SK-N-SH treated with all-trans-retinoic acid at 6 μM for 48 hours (cell line): ENCODE measurements around the gene GPER1.

ENCODE experiments used
- ATAC-seq: fragments of 200-7000 bp; cut with Tn5 transposase; 3 replicates; pipeline ENCODE4 v1.9.1; 2020; ENCODE audit warnings: mild to moderate bottlenecking, moderate library complexity
- ARNTL ChIP-seq: fragments of 450-650 bp; formaldehyde crosslinking; IDR thresholded peaks from 2 replicates; pipeline ENCODE4 v1.5.0; 2020; ENCODE audit warnings: low read depth, mild to moderate bottlenecking, moderate library complexity, borderline replicate concordance
- BACH2 ChIP-seq: fragments of 250-450 bp; sonication (Bioruptor Pico); IDR thresholded peaks from 2 replicates; pipeline ENCODE4 v1.9.0; 2021; ENCODE audit warnings: mild to moderate bottlenecking, borderline replicate concordance
- CREB5 ChIP-seq: fragments of 250-450 bp; sonication (Bioruptor Pico); IDR thresholded peaks from 2 replicates; pipeline ENCODE4 v1.5.1; 2020; ENCODE audit warnings: low read depth, mild to moderate bottlenecking, moderate library complexity
- CSDC2 ChIP-seq: fragments of 250-450 bp; sonication (Bioruptor Pico); IDR thresholded peaks from 2 replicates; pipeline ENCODE4 v1.5.0; 2020; ENCODE audit warnings: mild to moderate bottlenecking, moderate library complexity
- ESRRG ChIP-seq: fragments of 250-450 bp; sonication (Bioruptor Pico); IDR thresholded peaks from 2 replicates; pipeline ENCODE4 v1.6.1; 2021; ENCODE audit warnings: mild to moderate bottlenecking
- GLIS3 ChIP-seq: fragments of 250-450 bp; sonication (Bioruptor Pico); IDR thresholded peaks from 2 replicates; pipeline ENCODE4 v1.5.0; 2020; ENCODE audit warnings: mild to moderate bottlenecking, moderate library complexity
- ISL1 ChIP-seq: fragments of 250-450 bp; sonication (Bioruptor Pico); IDR thresholded peaks from 2 replicates; pipeline ENCODE4 v2.1.2; 2022; ENCODE audit warnings: mild to moderate bottlenecking, moderate library complexity
- OSR1 ChIP-seq: fragments of 250-450 bp; sonication (Bioruptor Pico); IDR thresholded peaks from 2 replicates; pipeline ENCODE4 v1.8.0; 2022; ENCODE audit warnings: moderate library complexity, mild to moderate bottlenecking, inconsistent platforms
- PATZ1 ChIP-seq: fragments of 250-450 bp; sonication (Bioruptor Pico); IDR thresholded peaks from 2 replicates; pipeline ENCODE4 v1.8.0; 2020; ENCODE audit warnings: mild to moderate bottlenecking, moderate library complexity, borderline replicate concordance
- PPARA ChIP-seq: fragments of 250-450 bp; sonication (Bioruptor Pico); IDR thresholded peaks from 2 replicates; pipeline ENCODE4 v1.5.0; 2020; ENCODE audit warnings: mild to moderate bottlenecking, borderline replicate concordance
- RARB ChIP-seq: fragments of 250-450 bp; sonication (Bioruptor Pico); IDR thresholded peaks from 2 replicates; pipeline ENCODE4 v1.8.0; 2021; ENCODE audit warnings: mild to moderate bottlenecking, moderate library complexity
- SNAI2 ChIP-seq: fragments of 250-450 bp; sonication (Bioruptor Pico); IDR thresholded peaks from 2 replicates; pipeline ENCODE4 v1.5.0; 2020; ENCODE audit warnings: mild to moderate bottlenecking, moderate library complexity
- TCF4 ChIP-seq: fragments of 250-450 bp; sonication (Bioruptor Pico); IDR thresholded peaks from 2 replicates; pipeline ENCODE4 v1.8.0; 2021; ENCODE audit warnings: mild to moderate bottlenecking, moderate library complexity, borderline replicate concordance
- TOX ChIP-seq: fragments of 250-450 bp; sonication (Bioruptor Pico); IDR thresholded peaks from 2 replicates; pipeline ENCODE4 v1.8.0; 2021; ENCODE audit warnings: mild to moderate bottlenecking, moderate library complexity, borderline replicate concordance
- TSHZ2 ChIP-seq: fragments of 250-450 bp; sonication (Bioruptor Pico); IDR thresholded peaks from 2 replicates; pipeline ENCODE4 v1.5.0; 2020; ENCODE audit warnings: mild to moderate bottlenecking, moderate library complexity
- ZC3H10 ChIP-seq: fragments of 250-450 bp; sonication (Bioruptor Pico); IDR thresholded peaks from 2 replicates; pipeline ENCODE4 v1.5.1; 2021; ENCODE audit warnings: mild to moderate bottlenecking, moderate library complexity
- ZFP3 ChIP-seq: fragments of 250-450 bp; sonication (Bioruptor Pico); IDR thresholded peaks from 2 replicates; pipeline ENCODE4 v1.5.0; 2020; ENCODE audit warnings: mild to moderate bottlenecking, moderate library complexity
- ZFP30 ChIP-seq: fragments of 450-650 bp; formaldehyde crosslinking; IDR thresholded peaks from 2 replicates; pipeline ENCODE4 v1.5.0; 2022; ENCODE audit warnings: mild to moderate bottlenecking, moderate library complexity
- ZNF565 ChIP-seq: fragments of 450-650 bp; formaldehyde crosslinking; conservative IDR thresholded peaks from 2 replicates; pipeline ENCODE4 v1.5.0; 2020; ENCODE audit warnings: low read depth, mild to moderate bottlenecking, moderate library complexity
- ZNF70 ChIP-seq: fragments of 450-650 bp; formaldehyde crosslinking; IDR thresholded peaks from 2 replicates; pipeline ENCODE4 v1.5.0; 2020; ENCODE audit warnings: mild to moderate bottlenecking, moderate library complexity
- ZNF8 ChIP-seq: fragments of 450-650 bp; formaldehyde crosslinking; IDR thresholded peaks from 2 replicates; pipeline ENCODE4 v1.5.0; 2020; ENCODE audit warnings: mild to moderate bottlenecking, moderate library complexity
- TF ChIP-seq, protein P1 (sequence below): fragments of 250-450 bp; sonication (Bioruptor Pico); IDR thresholded peaks from 2 replicates; pipeline ENCODE4 v1.5.1; 2021; ENCODE audit warnings: mild to moderate bottlenecking, moderate library complexity
- TF ChIP-seq, protein P2 (sequence below): fragments of 250-450 bp; sonication (Bioruptor Pico); IDR thresholded peaks from 2 replicates; pipeline ENCODE4 v1.8.0; 2021; ENCODE audit warnings: low read depth, mild to moderate bottlenecking, moderate library complexity, borderline replicate concordance

The GPER1 gene

GRCh38 chr7:1078985-1079384 is 8.9 kb upstream of the GPER1 start:
- ATAC-seq = no peak
- no peak for TF ChIP-seq BACH2 (CRISPR knock-in tag)
- no peak for TF ChIP-seq ZC3H10
- no peak for TF ChIP-seq SNAI2 (CRISPR knock-in tag)
- no peak for TF ChIP-seq ZFP30
- no peak for TF ChIP-seq TOX (CRISPR knock-in tag)
- TF ChIP-seq OSR1 (CRISPR knock-in tag) = no peak
- no peak for TF ChIP-seq ISL1 (CRISPR knock-in tag)
- TF ChIP-seq PPARA (CRISPR knock-in tag) = no peak
- TF ChIP-seq PATZ1 (CRISPR knock-in tag) = no peak
- no peak for TF ChIP-seq ZFP3 (CRISPR knock-in tag)
- TF ChIP-seq, protein P1, sequence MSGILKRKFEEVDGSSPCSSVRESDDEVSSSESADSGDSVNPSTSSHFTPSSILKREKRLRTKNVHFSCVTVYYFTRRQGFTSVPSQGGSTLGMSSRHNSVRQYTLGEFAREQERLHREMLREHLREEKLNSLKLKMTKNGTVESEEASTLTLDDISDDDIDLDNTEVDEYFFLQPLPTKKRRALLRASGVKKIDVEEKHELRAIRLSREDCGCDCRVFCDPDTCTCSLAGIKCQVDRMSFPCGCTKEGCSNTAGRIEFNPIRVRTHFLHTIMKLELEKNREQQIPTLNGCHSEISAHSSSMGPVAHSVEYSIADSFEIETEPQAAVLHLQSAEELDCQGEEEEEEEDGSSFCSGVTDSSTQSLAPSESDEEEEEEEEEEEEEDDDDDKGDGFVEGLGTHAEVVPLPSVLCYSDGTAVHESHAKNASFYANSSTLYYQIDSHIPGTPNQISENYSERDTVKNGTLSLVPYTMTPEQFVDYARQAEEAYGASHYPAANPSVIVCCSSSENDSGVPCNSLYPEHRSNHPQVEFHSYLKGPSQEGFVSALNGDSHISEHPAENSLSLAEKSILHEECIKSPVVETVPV (CRISPR knock-in tag) = no peak
- TF ChIP-seq ZNF8 = no peak
- TF ChIP-seq GLIS3 (CRISPR knock-in tag) = no peak
- no peak for TF ChIP-seq ESRRG
- no peak for TF ChIP-seq RARB (CRISPR knock-in tag)
- TF ChIP-seq, protein P2, sequence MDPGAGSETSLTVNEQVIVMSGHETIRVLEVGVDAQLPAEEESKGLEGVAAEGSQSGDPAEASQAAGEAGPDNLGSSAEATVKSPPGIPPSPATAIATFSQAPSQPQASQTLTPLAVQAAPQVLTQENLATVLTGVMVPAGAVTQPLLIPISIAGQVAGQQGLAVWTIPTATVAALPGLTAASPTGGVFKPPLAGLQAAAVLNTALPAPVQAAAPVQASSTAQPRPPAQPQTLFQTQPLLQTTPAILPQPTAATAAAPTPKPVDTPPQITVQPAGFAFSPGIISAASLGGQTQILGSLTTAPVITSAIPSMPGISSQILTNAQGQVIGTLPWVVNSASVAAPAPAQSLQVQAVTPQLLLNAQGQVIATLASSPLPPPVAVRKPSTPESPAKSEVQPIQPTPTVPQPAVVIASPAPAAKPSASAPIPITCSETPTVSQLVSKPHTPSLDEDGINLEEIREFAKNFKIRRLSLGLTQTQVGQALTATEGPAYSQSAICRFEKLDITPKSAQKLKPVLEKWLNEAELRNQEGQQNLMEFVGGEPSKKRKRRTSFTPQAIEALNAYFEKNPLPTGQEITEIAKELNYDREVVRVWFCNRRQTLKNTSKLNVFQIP (CRISPR knock-in tag) = no peak
- no peak for TF ChIP-seq ZNF565 (CRISPR knock-in tag)
- TF ChIP-seq ARNTL = no peak
- no peak for TF ChIP-seq TCF4 (CRISPR knock-in tag)
- no peak for TF ChIP-seq CREB5

DNA sequence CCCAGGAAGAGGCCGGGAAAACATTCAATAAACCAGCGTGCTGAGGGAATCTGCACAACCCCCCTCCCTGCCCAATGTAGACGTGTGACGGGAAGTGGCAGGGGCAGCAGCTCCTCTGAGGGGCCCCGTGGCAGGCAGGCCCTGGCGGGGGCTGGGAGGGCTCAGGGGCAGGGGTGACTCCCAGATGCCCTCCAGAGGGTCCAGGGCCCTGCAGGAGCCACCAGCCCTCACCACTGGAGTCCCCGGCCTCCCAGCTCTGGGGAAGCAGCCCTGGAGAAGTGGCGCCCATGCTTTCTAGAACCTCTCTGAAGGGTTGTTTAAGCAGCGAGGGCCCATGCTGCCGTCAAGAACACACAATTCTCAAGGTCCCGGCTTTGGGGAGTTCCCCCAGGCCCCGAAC is 8.4 kb upstream of the GPER1 start:
- TF ChIP-seq ZFP3 (CRISPR knock-in tag) (no peak), ZNF70 (CRISPR knock-in tag) (no peak)
- TF ChIP-seq, all 23 proteins: peak for 0
- ATAC-seq = no peak

DNA sequence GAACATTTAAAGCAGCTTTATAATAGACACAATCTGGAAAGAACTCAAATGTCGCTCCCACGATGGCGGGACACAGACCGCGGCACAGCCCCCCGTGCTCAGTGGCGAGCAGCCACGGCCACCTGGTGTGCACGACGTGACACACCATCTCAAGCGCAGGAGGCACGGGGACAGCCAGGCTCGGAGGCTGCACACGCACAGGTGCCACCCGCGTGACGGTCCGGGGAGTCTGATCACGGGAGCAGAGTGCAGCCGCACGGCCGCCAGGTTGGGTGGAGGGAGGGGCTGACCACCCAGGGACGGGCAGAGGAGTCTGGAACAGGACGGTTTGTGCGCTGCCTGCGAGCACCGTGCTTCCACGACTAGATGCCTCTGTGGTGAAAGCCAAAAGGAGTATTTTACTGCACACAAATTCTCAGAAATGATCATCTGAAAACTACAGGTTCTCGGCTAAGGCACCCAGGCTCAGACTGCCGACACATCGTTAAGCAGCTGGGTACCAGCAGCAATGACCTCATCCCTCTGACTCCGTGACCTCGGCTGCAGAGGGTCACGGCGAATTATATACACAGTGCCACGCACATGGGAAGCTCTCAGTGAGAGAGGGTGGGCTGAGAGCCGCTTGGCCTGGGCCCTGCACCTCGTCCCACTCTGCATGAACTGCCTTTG is 7.5 kb upstream of the GPER1 start:
- no peak for ATAC-seq
- TF ChIP-seq TSHZ2 (no peak), GLIS3 (CRISPR knock-in tag) (no peak), ZNF565 (CRISPR knock-in tag) (no peak), CSDC2 (CRISPR knock-in tag) (no peak), BACH2 (CRISPR knock-in tag) (no peak), OSR1 (CRISPR knock-in tag) (no peak), RARB (CRISPR knock-in tag) (no peak)
